Right ventricle myocardium superior (tissue), 1 donor: ENCODE results near the gene PRMT3. TPM values are rescaled to one million over a fixed set of nuclear protein-coding genes. Genes with fewer than 3 reads are reported as not detected.
"Not testable (repeated sequence)": the region's sequence is repeated elsewhere in the genome, so short reads cannot be mapped to it uniquely, and the experiment has no call there.

ENCODE experiments used
- ATAC-seq: fragments of 200-7000 bp; cut with Tn5 transposase; one replicate; pipeline ENCODE4 v1.9.1; 2020; ENCODE audit warnings: mild to moderate bottlenecking; ENCODE audit not compliant: poor library complexity
- DNase-seq: peaks from one replicate; pipeline ENCODE4 v3.0.0-alpha.2; 2020
- intact Hi-C: fragments of 100-400 bp; cut with DNase I; formaldehyde crosslinking; loops from one replicate; pipeline ENCODE4 v1.11.2; 2022
- long read RNA-seq: library from polyadenylated mRNA; unstranded; transcript quantifications from one replicate; pipeline ENCODE4 v2.0.0, GENCODE V29; 2021
- total RNA-seq: library from RNA; stranded (reverse); fragmentation: NEBNext Ultra II Directional; extraction: Animal tissue kit (Norgen Biotek cat#: 25700); gene quantifications from one replicate; pipeline ENCODE4 v1.2.1, GENCODE V29; 2021
- donor health status: DM: no; HTN: yes; CAD: no; lungs with severe emphysema.

The PRMT3 gene
- total RNA-seq, result 13.3 TPM
- long read RNA-seq, transcript PRMT3-202 (16 exons, 2,653 nt), result major isoform, 55 of 60 reads
- long read RNA-seq, partial matches to known transcripts, result 0 of 60 reads
- long read RNA-seq, other reads (novel, unspliced or antisense), result 4 of 60 reads

- DNase-seq, result peak; percentile 97
- intact Hi-C loops, result loop anchor here (5.0 kb wide), 1 partner anchor 225 kb away; no protein-coding TSS in a partner anchor
- peak; percentile 98 for ATAC-seq
These were observed at the start of gene PRMT3 for GRCh38 chr11:20387261-20388095. TSS of gene PRMT3 (plus strand) at chr11:20387716. CDS start at chr11:20387747, 31 bp downstream.

DNA sequence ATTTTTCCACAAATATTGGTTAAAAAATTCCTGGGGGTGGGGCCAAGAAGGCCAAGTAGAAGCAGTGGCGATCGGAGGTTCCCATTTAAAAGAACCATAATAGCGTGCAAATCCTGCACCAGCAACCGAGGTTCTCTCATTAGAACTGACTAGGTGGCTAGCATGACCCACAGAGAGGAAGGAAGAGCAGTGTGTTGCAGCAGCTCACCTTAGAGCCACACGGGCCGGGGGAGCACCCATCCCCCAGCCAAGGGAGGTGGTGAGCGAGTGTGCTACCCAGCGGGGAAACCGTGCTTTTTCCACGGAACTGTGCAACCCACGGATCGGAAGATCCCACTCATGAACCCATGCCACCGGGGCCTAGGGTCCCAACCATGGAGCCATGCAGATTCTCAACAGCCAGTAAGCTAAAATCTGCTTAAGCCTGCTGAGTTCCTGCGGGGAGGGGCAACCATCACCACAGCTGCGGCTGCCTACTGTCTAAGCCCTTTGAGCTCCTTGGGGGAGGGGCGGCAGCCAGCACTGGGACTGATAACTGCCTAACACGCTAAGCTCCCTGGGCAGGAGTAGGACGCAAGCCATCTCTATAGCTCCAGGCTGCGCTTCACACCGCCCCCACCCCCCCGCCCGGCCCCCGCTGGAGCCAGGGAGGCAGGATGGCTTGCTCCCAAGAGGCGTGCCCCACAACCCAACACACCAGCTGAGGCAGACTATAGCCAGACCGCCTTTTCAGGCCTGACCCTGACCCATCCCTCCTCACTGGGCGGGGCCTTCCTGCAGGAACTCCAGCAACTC is 45.0 kb upstream of the PRMT3 start:
- intact Hi-C loops, result no loop called here

DNA sequence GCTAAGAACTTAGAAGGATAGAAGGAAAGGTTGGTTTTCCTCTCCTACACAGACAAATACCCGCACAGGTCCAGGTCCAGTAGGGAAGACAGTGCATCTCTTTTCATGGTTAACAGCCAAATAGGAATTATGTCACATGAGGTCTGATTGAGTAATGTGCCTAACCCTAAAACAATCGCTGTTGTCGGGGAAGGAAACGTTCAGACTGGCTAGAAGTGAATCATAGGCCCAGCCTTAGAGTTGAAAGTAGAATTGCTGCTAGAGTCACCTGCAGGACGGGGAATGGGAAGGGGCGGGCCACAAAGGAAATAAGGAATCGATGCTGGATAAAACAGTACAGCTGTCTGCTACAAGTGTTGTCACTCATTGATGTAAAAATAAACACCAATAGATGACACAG is 36.4 kb upstream of the PRMT3 start:
- DNase-seq, result no peak
- intact Hi-C loops, result loop anchor here (10.0 kb wide), 1 partner anchor 406 kb away; no protein-coding TSS in a partner anchor
- no peak for ATAC-seq

More for the DNA sequence above, 45.0 kb upstream of the PRMT3 start:
- DNase-seq (no peak), ATAC-seq (no peak)

DNA sequence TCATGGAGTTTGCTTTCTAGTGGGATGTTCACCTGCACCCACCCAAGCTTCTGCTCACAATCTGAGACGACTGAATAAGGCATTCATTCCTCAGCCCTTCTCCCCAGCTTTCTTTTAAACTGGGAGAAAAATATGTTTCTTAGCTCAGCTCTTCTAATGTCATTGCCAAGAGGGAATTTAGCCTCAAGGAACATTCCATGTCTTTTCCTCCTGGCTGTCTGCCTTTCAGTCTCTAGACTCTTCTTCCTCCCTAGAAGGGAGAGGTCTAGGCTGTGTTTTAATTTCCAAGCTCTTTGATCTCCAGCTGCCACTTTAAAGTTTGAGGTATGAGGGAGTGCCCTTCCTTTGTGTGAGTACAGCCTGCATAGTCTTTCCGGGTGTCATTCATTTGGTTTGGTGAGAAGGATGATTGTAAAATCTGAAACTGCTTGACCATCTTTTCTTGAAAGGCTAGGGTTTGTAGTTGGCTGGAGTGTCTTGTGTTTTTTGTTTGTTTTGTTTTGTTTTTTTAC is 35.7 kb upstream of the PRMT3 start:
- no peak for DNase-seq
- intact Hi-C loops, result loop anchor here (10.0 kb wide), 1 partner anchor 407 kb away; no protein-coding TSS in a partner anchor
- ATAC-seq, result no peak

DNA sequence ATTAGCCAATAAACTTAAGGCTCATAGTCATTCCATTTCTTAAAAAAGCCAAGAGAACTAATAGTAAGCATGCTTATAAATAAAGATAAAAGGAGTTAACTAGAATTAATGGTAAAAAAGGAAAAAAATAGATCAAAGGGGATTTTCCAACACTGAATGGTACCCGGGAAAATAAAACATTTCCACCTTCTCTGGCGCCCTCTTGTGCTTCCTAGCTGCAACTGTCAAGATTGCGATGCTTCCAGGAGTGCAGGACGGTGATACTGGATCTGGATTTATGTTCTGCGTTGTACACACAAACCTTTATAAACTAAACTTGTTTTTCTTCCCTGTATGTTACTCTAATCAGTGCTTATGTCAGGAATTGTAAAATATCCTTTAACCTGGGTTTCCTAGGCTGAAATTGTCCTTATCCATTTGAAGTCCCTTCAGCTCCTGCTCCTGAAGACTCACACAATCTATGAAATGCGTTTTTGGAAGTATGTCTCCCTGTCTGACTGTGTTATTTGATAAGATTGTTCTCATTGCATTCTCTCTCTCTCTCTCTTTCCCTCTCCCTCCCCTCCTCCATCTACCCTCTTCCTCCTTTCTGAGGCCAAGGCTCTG is 33.6 kb upstream of the PRMT3 start:
- ATAC-seq, result peak; percentile 74
- intact Hi-C loops, result loop anchor here (10.0 kb wide), 1 partner anchor 409 kb away; no protein-coding TSS in a partner anchor
- DNase-seq, result no peak

GRCh38 chr11:20355221-20356219 is 32.0 kb upstream of the PRMT3 start:
- ATAC-seq, result peak; percentile 60
- DNase-seq, result no peak
- intact Hi-C loops, result loop anchor here (5.0 to 10.0 kb wide), 2 partner anchors 228 to 411 kb away; no protein-coding TSS in a partner anchor

DNA sequence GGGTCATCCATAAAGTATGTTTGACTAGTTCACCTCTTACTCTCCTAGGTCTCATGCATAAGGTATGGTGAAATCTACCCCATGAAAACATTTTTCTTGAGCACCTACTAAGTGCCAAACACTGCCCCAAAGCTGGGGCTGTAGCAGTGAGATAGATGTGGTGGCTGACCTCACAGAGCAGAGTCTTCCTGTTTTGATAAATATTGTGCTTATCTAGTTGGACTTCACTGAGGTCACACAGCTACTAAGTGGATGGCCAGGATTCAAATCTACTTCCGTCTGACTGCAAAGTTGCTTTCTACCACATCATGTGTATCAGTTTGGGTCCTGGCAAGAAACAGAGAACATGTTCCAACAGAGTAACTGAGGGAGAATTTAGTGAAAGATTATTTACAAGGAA is 30.4 kb upstream of the PRMT3 start:
- no peak for DNase-seq
- no peak for ATAC-seq
- intact Hi-C loops, result loop anchor here (5.0 to 10.0 kb wide), 2 partner anchors 230 to 412 kb away; no protein-coding TSS in a partner anchor

- DNase-seq (no peak), ATAC-seq (no peak)
- intact Hi-C loops, result no loop called here
These were observed 26.9 kb upstream of the PRMT3 start for GRCh38 chr11:20360650-20361049.

- DNase-seq, result no peak
- intact Hi-C loops, result no loop called here
- ATAC-seq, result no peak
These were observed 25.0 kb upstream of the PRMT3 start for GRCh38 chr11:20362481-20362880.

- DNase-seq, result no peak
- intact Hi-C loops, result no loop called here
- no peak for ATAC-seq
These were observed 24.4 kb upstream of the PRMT3 start for GRCh38 chr11:20363149-20363499.

DNA sequence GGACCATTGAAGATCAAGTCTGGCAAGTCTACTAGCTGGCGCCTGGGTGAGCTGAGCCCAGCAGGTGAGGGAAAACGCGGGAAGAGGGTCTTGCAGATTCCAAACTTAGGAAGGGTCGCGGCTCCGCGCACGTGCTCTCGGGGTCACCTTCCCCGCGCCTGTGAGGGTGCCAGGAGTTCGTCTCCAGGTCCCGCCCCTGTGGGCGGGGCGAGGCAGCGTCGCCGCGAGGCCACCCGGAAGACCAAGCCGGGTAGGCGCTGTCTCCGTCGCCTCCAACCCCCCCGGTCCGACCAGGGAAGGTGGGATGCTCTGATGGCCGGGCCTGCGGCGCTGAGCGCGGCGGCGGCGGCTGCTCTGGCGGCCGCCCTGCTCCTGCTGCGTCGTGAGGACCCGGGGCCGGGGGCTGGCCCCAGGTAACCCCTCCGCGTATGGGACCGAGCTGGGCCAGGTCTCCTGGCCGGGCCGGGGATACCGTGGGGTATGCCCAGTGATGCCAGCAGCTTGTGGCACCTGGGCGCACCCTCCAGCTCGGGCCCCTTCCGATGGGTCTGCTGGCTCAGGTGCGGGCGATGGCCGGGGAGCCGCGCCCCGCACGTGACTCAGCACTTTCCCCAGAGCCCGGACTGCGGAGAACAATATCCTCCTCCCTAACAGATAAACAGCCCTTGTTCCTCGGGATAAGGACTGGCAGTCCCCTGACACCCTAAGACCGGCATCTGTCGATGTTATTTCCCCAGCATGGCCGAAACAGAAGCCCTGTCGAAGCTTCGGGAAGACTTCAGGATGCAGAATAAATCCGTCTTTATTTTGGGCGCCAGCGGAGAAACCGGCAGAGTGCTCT is 23.8 kb upstream of the PRMT3 start, which contains the start of gene HTATIP2:
Gene HTATIP2 (plus strand): TSS at position 215 of the 841 bp plus-strand sequence. CDS start 524 bp downstream, at position 739.
- DNase-seq (peak; percentile 86), ATAC-seq (peak; percentile 95)
- intact Hi-C loops, result no loop called here

- DNase-seq (no peak), ATAC-seq (peak; percentile 13)
- intact Hi-C loops, result no loop called here
These were observed 23.1 kb upstream of the PRMT3 start for GRCh38 chr11:20364341-20364792.

DNA sequence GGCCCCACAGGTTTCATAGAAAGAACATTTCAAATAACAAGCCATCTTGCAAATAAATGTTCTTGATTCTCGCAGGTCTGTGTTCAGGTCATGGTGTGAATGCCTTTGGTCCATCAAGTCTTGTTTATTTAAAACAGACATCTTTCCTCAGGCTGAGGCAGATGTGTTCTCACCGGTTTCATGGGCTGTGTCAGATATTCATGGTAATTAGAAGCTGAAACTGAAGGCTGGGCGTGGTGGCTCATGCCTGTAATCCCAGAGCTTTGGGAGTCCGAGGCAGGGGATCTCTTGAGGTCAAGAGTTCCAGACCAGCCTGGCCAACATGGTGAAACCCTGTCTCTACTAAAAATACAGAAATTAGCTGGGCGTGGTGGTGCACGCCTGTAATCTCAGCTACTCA is 22.1 kb upstream of the PRMT3 start:
- ATAC-seq, DNase-seq, intact Hi-C loops: not testable (repeated sequence)

DNA sequence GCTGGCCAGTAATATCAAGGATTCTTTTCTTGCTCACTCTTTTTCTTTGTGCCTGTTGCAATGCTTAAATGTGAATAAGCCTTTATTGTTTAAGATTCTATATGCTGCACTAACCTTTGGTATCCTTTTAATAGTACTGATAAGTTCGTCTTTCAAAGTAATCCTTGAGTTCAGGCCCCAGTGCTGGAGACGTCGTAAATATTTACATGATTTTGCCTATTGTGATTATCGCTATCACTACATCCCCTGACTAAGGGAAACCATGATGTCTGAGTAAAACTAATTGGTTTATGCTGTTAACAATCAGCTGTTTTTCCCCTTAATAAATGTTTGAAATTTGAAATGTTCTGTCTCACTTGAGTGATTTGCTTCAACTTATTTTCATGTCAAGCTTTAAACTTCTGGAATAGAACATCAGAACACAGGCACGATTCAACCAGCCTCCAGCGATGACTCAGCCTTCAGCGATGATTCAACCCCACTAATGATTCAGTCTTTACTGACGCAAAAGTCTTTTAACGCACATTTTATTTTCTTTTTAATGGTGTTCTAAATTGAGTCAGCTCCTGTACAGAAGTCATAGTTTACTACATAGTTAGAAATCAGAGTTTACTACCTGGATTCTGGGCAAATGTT is 20.1 kb upstream of the PRMT3 start:
- no peak for ATAC-seq
- no peak for DNase-seq
- intact Hi-C loops, result no loop called here

- ATAC-seq (no peak), DNase-seq (no peak)
- intact Hi-C loops, result no loop called here
These were observed 19.1 kb upstream of the PRMT3 start for GRCh38 chr11:20368438-20368837.

DNA sequence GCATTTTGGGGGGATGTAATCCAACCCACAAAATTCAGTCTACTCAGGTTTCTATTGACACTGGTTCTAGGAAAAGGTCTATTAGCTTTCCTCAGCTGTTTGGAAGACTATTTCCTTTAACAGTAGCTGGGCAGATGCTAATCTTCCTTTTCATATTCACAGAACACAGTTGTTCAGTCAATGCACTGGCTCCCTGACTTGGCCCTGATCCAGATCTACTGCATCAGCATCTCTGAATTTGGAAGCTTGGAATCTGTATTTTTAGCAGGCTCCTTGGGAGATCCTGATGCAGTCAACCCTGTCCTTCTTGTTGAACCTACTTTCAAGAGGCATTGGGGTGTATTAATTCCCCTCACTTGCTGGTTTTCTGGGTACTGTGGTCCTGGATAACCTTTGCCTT is 17.7 kb upstream of the PRMT3 start:
- ATAC-seq, result no peak
- intact Hi-C loops, result no loop called here
- DNase-seq, result no peak
